ENCODE measurements around the gene KIF5A. TPM values are rescaled to one million over a fixed set of nuclear protein-coding genes. Genes with fewer than 3 reads are reported as not detected.
A peak's percentile ranks its signal among the peaks of the same experiment; 100 is the strongest.

Gene KIF5A
- total RNA-seq, 4 donors from 2014 or later, result 0.08 to 1.2 (median 0.23) TPM

DNA sequence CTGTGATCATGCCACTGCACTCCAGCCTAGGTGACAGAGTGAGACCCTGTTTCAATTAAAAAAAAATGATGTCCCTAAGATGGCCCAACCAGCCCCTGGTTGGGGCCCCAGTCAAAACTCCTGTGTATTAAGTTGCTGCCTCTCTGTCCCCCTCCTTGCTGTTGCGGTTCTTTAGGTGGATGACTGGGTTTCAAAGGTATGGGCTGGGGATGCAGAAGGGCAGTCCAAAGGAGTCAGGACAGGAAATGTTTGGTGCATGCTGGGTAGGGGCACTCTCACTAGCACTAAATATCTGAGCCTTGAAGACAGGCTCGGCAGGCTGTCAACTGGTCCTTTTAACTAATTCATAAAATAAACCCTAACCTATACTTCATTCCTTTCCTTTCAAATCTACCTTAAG lies 29.2 kb downstream of the KIF5A start:
- intact Hi-C loops (cut with DNase I; ENCODE audit: low total_unique reads), result no loop called here
- 83 to 85% methylated on average over 2 of the region's 2 CpGs for WGBS, 2 donors
- H3K4me3 ChIP-seq (ENCODE audit: low read depth, poor library complexity, severe bottlenecking), result no peak overlapping the region
- no peak for DNase-seq (ENCODE audit: low spot score in 2 of 2)
- no peak for TF ChIP-seq POLR2A (IDR thresholded peaks at IDR 0.05)
- TF ChIP-seq, protein P1, sequence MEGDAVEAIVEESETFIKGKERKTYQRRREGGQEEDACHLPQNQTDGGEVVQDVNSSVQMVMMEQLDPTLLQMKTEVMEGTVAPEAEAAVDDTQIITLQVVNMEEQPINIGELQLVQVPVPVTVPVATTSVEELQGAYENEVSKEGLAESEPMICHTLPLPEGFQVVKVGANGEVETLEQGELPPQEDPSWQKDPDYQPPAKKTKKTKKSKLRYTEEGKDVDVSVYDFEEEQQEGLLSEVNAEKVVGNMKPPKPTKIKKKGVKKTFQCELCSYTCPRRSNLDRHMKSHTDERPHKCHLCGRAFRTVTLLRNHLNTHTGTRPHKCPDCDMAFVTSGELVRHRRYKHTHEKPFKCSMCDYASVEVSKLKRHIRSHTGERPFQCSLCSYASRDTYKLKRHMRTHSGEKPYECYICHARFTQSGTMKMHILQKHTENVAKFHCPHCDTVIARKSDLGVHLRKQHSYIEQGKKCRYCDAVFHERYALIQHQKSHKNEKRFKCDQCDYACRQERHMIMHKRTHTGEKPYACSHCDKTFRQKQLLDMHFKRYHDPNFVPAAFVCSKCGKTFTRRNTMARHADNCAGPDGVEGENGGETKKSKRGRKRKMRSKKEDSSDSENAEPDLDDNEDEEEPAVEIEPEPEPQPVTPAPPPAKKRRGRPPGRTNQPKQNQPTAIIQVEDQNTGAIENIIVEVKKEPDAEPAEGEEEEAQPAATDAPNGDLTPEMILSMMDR (IDR thresholded peaks at IDR 0.05), result no peak

DNA sequence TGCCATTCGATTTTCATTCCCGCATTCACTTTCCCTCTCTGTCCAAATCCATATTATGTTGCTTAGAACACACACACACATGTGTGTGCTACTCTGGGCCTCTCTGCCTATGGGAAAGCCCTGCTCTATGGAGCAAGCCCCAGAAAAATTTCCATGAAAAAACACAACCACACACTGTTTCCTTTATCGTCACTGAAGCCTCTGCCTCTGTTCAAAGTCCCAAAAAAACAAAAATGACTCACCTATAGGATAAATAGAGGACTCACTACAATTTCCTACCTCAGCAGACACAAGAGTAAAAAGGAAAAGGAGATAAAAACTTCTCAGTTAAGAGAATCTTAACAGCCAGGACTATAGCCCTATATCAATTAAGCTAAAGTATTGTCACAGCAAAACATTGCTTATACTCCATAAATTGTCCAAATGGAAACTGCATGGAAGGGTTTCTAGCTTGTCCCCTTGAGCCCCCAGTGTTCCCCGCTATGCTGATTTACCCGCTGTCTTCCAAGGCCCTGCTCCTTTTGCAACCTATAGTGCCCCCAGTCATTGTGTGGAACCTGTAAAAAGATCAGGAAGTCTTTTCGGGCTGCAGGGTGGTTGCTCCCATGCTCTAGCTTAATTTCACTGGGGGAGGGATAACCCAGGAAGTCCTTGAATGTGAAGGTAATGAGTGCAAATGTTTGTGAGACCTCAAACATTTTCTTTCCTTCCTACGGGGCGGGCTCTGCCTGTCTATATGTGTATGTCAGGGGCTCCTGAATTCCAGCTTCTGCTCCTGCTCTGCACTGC lies 30.0 kb downstream of the KIF5A start:
- DNase-seq (ENCODE audit: low spot score in 2 of 2), result no peak
- TF ChIP-seq, protein P1 (IDR thresholded peaks at IDR 0.05), result no peak
- no peak for TF ChIP-seq POLR2A (IDR thresholded peaks at IDR 0.05)
- no peak overlapping the region for H3K4me3 ChIP-seq (ENCODE audit: low read depth, poor library complexity, severe bottlenecking)
- intact Hi-C loops (cut with DNase I; ENCODE audit: low total_unique reads), result loop anchor here (5.0 to 10.0 kb wide), 2 partner anchors 42 to 325 kb away; no protein-coding TSS in a partner anchor
- 88 to 90% methylated on average over 8 of the region's 8 CpGs for WGBS, 2 donors

DNA sequence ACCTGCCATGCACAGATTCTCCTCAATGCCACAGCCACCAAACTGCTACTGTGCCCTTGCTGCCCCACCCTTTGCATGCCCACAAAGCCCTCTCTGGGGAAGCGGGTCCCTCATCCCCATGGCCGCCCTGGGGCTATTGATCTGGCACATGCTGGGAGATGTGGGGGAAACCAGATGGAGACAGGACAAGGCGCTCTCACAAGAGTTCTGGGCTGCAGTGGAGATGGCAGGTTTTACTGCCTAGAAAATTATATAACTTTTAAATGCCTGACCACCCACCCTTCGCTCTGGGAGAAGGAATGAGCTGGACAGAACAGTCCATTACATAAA lies 30.6 kb downstream of the KIF5A start:
- no peak for DNase-seq (ENCODE audit: low spot score in 2 of 2)
- WGBS, 2 donors, result 79 to 93% methylated on average over 4 of the region's 4 CpGs
- no peak for TF ChIP-seq POLR2A (IDR thresholded peaks at IDR 0.05)
- intact Hi-C loops (cut with DNase I; ENCODE audit: low total_unique reads), result loop anchor here (5.0 to 10.0 kb wide), 2 partner anchors 42 to 324 kb away; no protein-coding TSS in a partner anchor
- H3K4me3 ChIP-seq (ENCODE audit: low read depth, poor library complexity, severe bottlenecking), result no peak overlapping the region

DNA sequence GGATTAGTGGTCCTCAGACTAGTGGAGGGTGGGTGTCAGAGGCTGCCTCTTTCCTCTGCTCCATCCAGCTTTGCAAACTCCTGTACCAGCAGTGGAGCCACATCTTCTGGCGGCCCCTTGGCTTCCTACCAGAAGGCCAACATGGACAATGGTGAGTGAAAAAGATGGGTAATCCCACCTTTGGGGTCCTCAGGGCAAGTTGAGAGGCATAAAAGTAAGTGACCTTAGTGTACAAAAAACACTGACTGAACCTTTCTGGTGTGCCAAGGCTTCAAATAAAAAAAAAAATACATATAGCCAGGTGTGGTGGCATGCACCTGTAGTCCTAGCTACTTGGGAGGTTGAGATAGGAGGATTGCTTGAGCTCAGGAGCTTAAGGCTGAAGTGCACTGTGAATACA lies 32.0 kb downstream of the KIF5A start:
- intact Hi-C loops (cut with DNase I; ENCODE audit: low total_unique reads), result loop anchor here (5.0 to 10.0 kb wide), 2 partner anchors 40 to 323 kb away; no protein-coding TSS in a partner anchor

DNA sequence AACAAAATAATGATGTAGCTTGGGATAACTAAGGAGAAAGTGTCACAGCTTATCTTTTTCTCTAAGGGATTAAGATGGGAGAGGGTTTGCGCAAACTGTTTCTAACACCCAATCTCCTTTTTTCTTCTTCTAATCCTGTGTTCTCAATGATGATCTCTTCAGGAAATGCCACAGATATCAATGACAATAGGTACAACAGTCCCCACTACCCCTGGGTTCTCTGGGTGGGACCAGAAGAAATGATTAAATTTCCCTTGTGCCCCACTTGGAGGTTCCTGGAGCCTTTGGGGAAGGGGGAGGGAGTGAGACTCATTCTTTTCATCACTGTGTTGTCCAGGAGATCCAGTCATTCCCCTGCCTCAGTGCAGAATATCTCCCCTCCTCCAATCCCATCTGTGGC lies 32.6 kb downstream of the KIF5A start:
- no peak overlapping the region for H3K4me3 ChIP-seq (ENCODE audit: low read depth, poor library complexity, severe bottlenecking)
- no peak for DNase-seq (ENCODE audit: low spot score in 2 of 2)
- 97% methylated on average over 1 of the region's 1 CpG for WGBS, 2 donors
- TF ChIP-seq, protein P1 (IDR thresholded peaks at IDR 0.05), result no peak
- no peak for TF ChIP-seq POLR2A (IDR thresholded peaks at IDR 0.05)
- intact Hi-C loops (cut with DNase I; ENCODE audit: low total_unique reads), result loop anchor here (5.0 to 10.0 kb wide), 2 partner anchors 40 to 322 kb away; no protein-coding TSS in a partner anchor

More for the DNA sequence above, 32.0 kb downstream of the KIF5A start:
- WGBS, 2 donors, result 87 to 100% methylated on average over 1 of the region's 1 CpG
- TF ChIP-seq, protein P1 (IDR thresholded peaks at IDR 0.05), result no peak
- TF ChIP-seq POLR2A (IDR thresholded peaks at IDR 0.05), result no peak
- no peak for DNase-seq (ENCODE audit: low spot score in 2 of 2)
- H3K4me3 ChIP-seq (ENCODE audit: low read depth, poor library complexity, severe bottlenecking), result no peak overlapping the region

DNA sequence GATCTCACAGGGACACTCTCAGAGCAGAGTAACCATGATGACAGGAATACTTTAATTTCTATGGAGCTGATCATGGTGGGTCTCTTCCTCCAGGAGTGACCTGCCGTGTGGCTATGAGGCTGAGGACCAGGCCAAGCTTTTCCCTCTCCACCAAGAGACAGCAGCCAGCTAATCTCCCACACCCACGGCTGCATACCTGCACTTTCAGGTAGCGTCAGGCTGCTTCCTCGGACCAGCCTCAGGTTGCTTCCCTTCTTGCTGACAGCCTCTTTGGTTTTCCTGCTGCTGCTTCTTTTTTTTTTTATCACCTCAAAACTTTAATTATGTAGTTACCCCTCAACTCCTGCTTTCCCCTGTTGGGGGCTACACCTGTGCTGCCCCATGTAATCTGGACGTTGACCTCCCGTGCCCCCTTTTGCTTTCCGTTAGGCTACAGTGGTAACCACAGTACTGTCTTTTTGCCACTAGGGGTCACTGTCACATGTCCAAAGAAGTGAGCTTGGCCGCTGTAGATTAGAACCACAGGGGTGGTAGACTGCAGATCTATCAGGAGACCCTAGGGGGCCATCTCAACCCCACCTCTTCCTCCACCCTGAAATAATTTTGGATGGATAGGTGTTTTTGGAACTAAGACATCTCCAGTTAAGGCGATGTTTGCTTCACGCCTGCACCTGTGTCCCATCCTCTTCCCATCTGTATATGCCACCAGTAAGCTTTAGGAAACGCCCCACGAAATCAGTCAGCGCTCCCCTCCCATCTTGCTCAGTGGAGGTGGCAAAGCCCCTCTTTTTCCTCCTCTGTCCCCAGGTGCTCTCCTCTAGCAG lies 33.4 kb downstream of the KIF5A start:
- 42 to 43% methylated on average over 13 of the region's 13 CpGs for WGBS, 2 donors
- peak in 1 of 2 donors; percentile 59 for DNase-seq (ENCODE audit: low spot score in 2 of 2)
- TF ChIP-seq, protein P1 (IDR thresholded peaks at IDR 0.05), result peak in 1 of 3 donors; percentile 91
- TF ChIP-seq POLR2A (IDR thresholded peaks at IDR 0.05), result no peak

More for the DNA sequence above, 33.4 kb downstream of the KIF5A start:
- H3K4me3 ChIP-seq (ENCODE audit: low read depth, poor library complexity, severe bottlenecking), result no peak overlapping the region
- intact Hi-C loops (cut with DNase I; ENCODE audit: low total_unique reads), result loop anchor here (5.0 to 10.0 kb wide), 2 partner anchors 39 to 322 kb away; no protein-coding TSS in a partner anchor

Data from lower leg skin (tissue), 4 donors.